ENCODE data around the gene C3orf22.

The C3orf22 gene

DNA sequence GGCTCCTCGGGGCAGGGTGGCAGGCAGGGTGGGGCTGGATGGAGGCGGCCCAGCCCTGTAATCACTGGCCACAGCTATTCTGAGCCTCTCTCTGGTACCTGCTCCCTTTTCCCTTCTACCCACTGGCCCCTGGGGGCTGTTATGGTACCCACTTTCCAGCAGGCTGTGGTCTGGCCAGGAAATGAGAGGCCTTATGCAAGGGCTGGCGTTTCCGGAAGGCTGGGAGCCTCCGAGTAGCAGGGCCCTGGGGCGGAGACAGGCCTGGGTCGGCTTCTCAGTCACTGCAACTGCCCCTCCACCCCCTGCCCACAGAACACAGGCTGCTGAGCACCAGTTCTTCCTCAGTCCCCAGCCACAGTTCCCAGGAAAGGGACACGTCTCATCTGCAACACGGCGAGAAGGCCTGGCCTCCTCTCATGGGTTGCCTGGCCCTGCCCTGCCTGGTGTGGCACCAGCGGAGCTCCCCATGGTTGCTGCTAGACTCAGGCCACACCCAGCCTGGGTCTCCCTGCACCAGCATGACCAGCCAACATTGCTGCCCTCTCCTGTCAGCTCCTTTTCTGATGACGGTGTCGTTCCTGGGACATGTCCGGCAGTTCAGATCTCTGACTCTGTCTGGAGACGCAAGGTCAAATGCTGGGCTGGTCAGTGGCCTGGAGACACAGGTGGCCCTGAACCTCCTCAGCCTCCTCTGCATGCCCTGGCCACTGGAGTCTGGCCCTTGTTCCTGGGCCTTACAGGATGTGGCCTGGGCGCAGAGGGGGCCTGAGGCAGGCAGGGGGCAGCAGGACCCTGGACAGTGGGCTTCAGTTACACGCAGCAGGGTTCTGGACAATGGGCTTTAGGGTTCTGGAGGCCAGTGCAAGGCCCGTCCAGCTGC is 28.3 kb downstream of the C3orf22 start:
- no peak for FAIRE-seq
- no peak for DNase-seq (ENCODE audit: insufficient read length, low spot score)

DNA sequence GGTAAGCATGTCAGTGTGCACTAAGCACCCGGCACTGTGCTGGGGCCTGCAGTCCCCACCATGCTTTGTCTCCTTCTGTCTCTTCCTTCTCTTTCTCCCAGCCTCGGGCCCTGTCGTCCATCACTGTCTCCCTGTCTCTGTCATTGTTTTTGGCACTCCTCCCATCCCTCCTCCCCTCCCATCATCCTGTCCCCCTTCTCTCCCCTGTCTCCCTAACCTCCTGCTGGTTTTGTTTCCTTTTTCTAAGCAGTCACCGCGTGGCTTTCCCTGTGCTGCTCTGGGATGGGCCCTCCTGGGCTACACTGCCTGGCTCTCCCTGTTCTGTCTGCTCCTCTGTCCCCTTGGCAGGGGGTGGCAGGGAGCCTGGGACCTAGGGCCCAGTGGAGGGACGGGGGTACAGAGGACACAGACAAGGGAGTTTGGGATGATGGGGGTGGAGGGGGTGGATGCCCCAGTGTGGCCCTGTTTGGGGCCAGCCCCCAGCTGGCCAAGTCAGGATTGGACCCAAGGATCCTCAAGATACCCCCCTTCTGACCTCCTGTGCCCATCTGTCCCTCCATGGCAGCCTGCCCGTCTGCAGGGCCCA is 29.1 kb downstream of the C3orf22 start:
- DNase-seq (ENCODE audit: insufficient read length, low spot score), result no peak
- FAIRE-seq, result no peak
- TF ChIP-seq, protein P1, sequence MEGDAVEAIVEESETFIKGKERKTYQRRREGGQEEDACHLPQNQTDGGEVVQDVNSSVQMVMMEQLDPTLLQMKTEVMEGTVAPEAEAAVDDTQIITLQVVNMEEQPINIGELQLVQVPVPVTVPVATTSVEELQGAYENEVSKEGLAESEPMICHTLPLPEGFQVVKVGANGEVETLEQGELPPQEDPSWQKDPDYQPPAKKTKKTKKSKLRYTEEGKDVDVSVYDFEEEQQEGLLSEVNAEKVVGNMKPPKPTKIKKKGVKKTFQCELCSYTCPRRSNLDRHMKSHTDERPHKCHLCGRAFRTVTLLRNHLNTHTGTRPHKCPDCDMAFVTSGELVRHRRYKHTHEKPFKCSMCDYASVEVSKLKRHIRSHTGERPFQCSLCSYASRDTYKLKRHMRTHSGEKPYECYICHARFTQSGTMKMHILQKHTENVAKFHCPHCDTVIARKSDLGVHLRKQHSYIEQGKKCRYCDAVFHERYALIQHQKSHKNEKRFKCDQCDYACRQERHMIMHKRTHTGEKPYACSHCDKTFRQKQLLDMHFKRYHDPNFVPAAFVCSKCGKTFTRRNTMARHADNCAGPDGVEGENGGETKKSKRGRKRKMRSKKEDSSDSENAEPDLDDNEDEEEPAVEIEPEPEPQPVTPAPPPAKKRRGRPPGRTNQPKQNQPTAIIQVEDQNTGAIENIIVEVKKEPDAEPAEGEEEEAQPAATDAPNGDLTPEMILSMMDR (IDR thresholded peaks at IDR 0.05; ENCODE audit: insufficient read depth, missing control alignments), result no peak

More for the DNA sequence above, 28.3 kb downstream of the C3orf22 start:
- TF ChIP-seq, protein P1 (IDR thresholded peaks at IDR 0.05; ENCODE audit: insufficient read depth, missing control alignments), result no peak

DNA sequence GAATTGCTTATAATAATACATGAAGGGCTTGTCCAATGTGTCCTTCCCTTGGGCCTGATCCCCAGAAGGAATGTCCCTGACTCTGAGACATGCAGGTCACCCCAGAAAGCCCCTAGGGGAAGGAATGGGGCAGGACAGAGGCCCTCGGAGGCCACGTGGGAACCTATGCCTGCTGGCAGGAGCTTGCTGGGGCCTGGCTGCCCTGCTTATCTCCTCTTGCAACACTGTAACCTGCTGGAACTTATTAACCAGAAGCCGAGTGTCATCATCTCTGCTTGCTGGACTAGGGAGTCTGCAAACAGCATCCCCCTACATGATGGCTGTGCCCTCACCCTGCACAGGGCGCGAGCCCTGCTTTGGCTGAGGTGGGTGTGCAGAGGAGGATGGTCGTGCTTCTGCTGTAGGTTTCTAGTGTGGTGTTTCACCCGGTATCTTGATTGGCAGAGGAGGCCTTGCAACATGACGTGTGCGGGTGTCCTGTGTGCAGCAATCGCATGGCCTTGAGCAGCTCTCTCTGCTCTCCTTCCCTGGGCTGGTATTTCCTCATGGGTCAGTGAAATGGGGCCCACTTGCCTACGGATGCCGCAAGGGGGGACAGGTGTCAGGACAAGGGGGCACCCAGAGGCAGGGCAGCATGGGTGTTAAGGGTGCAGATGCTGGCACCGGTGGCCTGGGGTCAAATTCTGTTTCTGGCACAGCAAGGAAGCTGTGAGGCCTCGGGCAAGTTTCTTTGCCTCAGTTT is 29.8 kb downstream of the C3orf22 start:
- no peak for DNase-seq (ENCODE audit: insufficient read length, low spot score)
- no peak for FAIRE-seq
- TF ChIP-seq, protein P1 (IDR thresholded peaks at IDR 0.05; ENCODE audit: insufficient read depth, missing control alignments), result no peak

DNA sequence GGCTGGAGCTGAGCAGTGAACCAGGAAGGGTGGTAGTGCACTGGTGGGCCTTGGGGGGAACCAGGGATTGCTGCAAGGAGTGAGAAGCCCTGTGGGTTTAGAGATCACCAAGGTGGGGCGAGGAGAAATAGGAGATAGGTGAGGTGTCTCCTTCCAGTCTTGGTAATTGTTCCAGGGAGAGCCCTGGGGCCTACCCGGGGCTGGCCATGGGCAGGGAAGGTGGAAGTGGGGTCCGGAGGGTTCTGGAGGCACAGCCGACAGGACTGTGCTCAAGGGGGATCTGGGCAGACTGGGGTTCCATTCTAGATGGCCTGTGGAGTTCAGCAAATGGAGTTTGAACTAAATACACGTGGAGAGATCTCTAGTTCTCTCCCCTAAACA is 30.3 kb downstream of the C3orf22 start:
- FAIRE-seq (no peak), DNase-seq (ENCODE audit: insufficient read length, low spot score) (no peak)
- TF ChIP-seq, protein P1 (IDR thresholded peaks at IDR 0.05; ENCODE audit: insufficient read depth, missing control alignments), result no peak

DNA sequence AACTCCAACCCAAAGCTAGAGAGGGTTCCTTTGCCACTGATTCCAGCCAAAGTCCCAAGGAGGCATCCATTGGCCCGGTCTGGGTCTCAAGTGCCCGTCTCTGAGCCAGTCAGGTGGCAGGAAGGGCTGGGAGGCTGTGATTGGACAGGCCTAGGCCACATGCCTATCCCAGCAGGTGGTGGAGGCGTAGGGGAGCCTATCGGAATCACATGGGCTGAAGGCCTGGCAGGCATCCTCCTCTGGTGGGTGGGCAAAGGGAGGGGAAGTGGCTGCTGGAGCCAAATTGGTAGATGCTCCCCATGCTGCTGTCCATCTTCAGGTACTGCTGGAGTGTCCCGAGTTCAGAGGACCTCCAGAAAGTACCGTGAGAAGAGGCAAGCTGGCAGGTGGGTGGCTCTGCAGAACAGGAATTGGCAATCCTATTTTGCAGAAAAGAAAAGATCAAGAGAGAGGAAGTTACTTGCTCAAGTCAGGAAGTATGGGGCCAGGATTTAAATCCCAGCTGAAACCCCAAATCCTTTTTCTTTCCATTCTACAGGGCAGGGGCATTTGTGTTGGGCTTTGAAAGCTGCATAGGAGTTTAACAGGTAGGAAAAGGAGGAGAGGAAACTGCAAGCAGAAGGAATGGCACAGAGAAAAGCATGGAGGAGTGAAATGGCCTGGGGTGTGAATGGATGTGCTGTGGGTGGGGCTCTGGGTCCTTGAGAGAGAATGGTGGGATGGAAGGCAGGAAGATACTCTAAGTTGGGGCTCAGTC is 31.1 kb downstream of the C3orf22 start:
- DNase-seq (ENCODE audit: insufficient read length, low spot score), result no peak
- no peak for FAIRE-seq
- TF ChIP-seq, protein P1 (IDR thresholded peaks at IDR 0.05; ENCODE audit: insufficient read depth, missing control alignments), result no peak

DNA sequence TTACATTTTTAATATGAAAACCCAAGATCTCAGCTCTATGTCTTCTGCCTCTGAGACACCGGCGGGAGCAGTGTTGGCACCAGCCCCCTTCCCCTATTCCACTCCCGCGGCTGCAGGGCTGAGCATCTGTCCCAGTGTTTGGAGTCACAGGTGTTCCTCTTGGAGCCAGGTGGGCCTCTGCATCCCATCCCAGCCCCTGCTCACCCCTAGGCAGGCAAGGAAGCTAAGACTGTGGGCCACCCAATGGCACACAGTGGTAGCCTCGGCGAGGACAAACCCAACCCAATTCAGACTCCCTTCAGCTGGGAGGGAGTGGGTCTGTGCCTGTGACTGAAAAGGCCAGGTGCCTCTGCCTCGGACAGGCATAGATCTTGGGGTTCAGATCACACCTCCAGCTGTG is 31.7 kb downstream of the C3orf22 start:
- no peak for DNase-seq (ENCODE audit: insufficient read length, low spot score)
- no peak for FAIRE-seq
- TF ChIP-seq, protein P1 (IDR thresholded peaks at IDR 0.05; ENCODE audit: insufficient read depth, missing control alignments), result no peak
